Astrocyte (in vitro differentiated cells and primary cell): ENCODE measurements around the gene ATP6V1G2. TPM values are rescaled to one million over a fixed set of nuclear protein-coding genes. Genes with fewer than 3 reads are reported as not detected.

ENCODE experiments used
- DNase-seq: peaks from one replicate; pipeline ENCODE4 v3.0.0-alpha.2; 2010; ENCODE audit warnings: low read depth
- FAIRE-seq: peaks from 2 replicates; lab custom pipeline; 2011; peaks lifted over from hg19 to GRCh38; lab: Jason Lieb, UNC
- H2AFZ ChIP-seq: 2 replicates; pipeline ENCODE4 v1.6.0; 2012; ENCODE audit warnings: low read depth, low read length, inconsistent platforms
- H3K27ac ChIP-seq: 2 replicates; pipeline ENCODE4 v1.5.1; 2011; ENCODE audit warnings: low read depth, low read length, inconsistent platforms
- H3K27me3 ChIP-seq: 2 replicates; pipeline ENCODE4 v1.6.0; 2011; ENCODE audit warnings: low read length, inconsistent platforms; ENCODE audit not compliant: insufficient read depth
- H3K36me3 ChIP-seq: 2 replicates; pipeline ENCODE4 v1.5.1; 2011; ENCODE audit warnings: low read length, inconsistent platforms; ENCODE audit not compliant: insufficient read depth
- H3K4me1 ChIP-seq: 2 replicates; pipeline ENCODE4 v1.5.1; 2011; ENCODE audit warnings: low read length, inconsistent platforms; ENCODE audit not compliant: insufficient read depth
- H3K4me2 ChIP-seq: 2 replicates; pipeline ENCODE4 v1.6.0; 2012; ENCODE audit warnings: low read length, inconsistent platforms
- H3K4me3 ChIP-seq: 2 replicates; pipeline ENCODE4 v1.5.1; 2011; ENCODE audit warnings: low read depth, mild to moderate bottlenecking, low read length, inconsistent platforms; ENCODE audit not compliant: insufficient read depth
- H3K79me2 ChIP-seq: 2 replicates; pipeline ENCODE4 v1.6.0; 2012; ENCODE audit warnings: mild to moderate bottlenecking, low read length, inconsistent platforms; ENCODE audit not compliant: insufficient read depth
- H3K9ac ChIP-seq: 2 replicates; pipeline ENCODE4 v1.6.0; 2012; ENCODE audit warnings: mild to moderate bottlenecking, low read length, inconsistent platforms
- H3K9me3 ChIP-seq: 2 replicates; pipeline ENCODE4 v1.5.1; 2012; ENCODE audit warnings: low read depth, mild to moderate bottlenecking, low read length, inconsistent platforms; ENCODE audit not compliant: insufficient read depth
- H4K20me1 ChIP-seq: 2 replicates; pipeline ENCODE4 v1.6.0; 2012; ENCODE audit warnings: low read length, inconsistent platforms; ENCODE audit not compliant: insufficient read depth
- H3K27ac Mint-ChIP-seq: one replicate; pipeline ENCODE4 v1.8.0; 2021; ENCODE audit warnings: mild to moderate bottlenecking, mixed read lengths; ENCODE audit not compliant: unreplicated experiment
- H3K27me3 Mint-ChIP-seq: one replicate; pipeline ENCODE4 v1.8.0; 2021; ENCODE audit warnings: low read depth, mixed read lengths; ENCODE audit not compliant: unreplicated experiment
- H3K36me3 Mint-ChIP-seq: one replicate; pipeline ENCODE4 v1.8.0; 2021; ENCODE audit warnings: low read depth, mixed read lengths; ENCODE audit not compliant: unreplicated experiment
- H3K4me1 Mint-ChIP-seq: one replicate; pipeline ENCODE4 v1.8.0; 2021; ENCODE audit warnings: low read depth, mixed read lengths; ENCODE audit not compliant: unreplicated experiment
- H3K4me3 Mint-ChIP-seq: one replicate; pipeline ENCODE4 v1.8.0; 2021; ENCODE audit warnings: mild to moderate bottlenecking, moderate library complexity, mixed read lengths; ENCODE audit not compliant: unreplicated experiment
- H3K9me3 Mint-ChIP-seq: one replicate; pipeline ENCODE4 v1.8.0; 2021; ENCODE audit warnings: mild to moderate bottlenecking, mixed read lengths; ENCODE audit not compliant: unreplicated experiment
- CTCF ChIP-seq: IDR thresholded peaks from 2 replicates; pipeline ENCODE4 v1.5.1; 2011; ENCODE audit warnings: low read depth, mild to moderate bottlenecking, inconsistent platforms, low read length, moderate library complexity; ENCODE audit not compliant: insufficient read depth
- EZH2 ChIP-seq: IDR thresholded peaks from 2 replicates; pipeline ENCODE4 v1.6.1; 2012; ENCODE audit warnings: mild to moderate bottlenecking, low read length, inconsistent platforms; ENCODE audit not compliant: insufficient read depth
- total RNA-seq: library from RNA; stranded (reverse); gene quantifications from 2 replicates; pipeline ENCODE4 v1.2.1, GENCODE V29; 2021

The ATP6V1G2 gene
- total RNA-seq, 1 donor from 2014 or later: 2.6 TPM

- Histone ChIP-seq H4K20me1 (no peaks in the 10 kb centered on the region), H3K36me3 (no peaks in the 10 kb centered on the region), H3K4me1 (no peaks in the 10 kb centered on the region), H2AFZ (no peak overlapping the region), H3K79me2 (no peaks in the 10 kb centered on the region), H3K9me3 (no peaks in the 10 kb centered on the region), H3K4me3 (no peak overlapping the region), H3K27ac (no peak overlapping the region), H3K27me3 (no peaks in the 10 kb centered on the region), H3K4me2 (no peak overlapping the region), H3K9ac (no peak overlapping the region)
- no peak overlapping the region for H3K4me3 Mint-ChIP-seq
- no peak overlapping the region for H3K27ac Mint-ChIP-seq
- H3K27me3 Mint-ChIP-seq: peaks cover 8% of the 10 kb centered on the region
- H3K4me1 Mint-ChIP-seq: no peaks in the 10 kb centered on the region
- no peaks in the 10 kb centered on the region for H3K9me3 Mint-ChIP-seq
- DNase-seq (no peak), FAIRE-seq (no peak)
- TF ChIP-seq CTCF (no peak), EZH2 (no peak)
- no peaks in the 10 kb centered on the region for H3K36me3 Mint-ChIP-seq
Measured at GRCh38 chr6:31588871-31589650, 42.7 kb upstream of the ATP6V1G2 start.

- Histone ChIP-seq H3K4me1 (no peaks in the 10 kb centered on the region), H3K9ac (no peak overlapping the region), H3K27me3 (no peaks in the 10 kb centered on the region), H3K4me3 (no peak overlapping the region), H3K27ac (no peak overlapping the region), H3K9me3 (no peaks in the 10 kb centered on the region), H2AFZ (no peak overlapping the region), H4K20me1 (no peaks in the 10 kb centered on the region), H3K79me2 (no peaks in the 10 kb centered on the region), H3K36me3 (no peaks in the 10 kb centered on the region), H3K4me2 (no peak overlapping the region)
- DNase-seq: no peak
- FAIRE-seq: no peak
- Mint-ChIP-seq H3K27me3 (peaks cover 8% of the 10 kb centered on the region), H3K4me1 (no peaks in the 10 kb centered on the region), H3K4me3 (no peak overlapping the region), H3K36me3 (no peaks in the 10 kb centered on the region), H3K9me3 (no peaks in the 10 kb centered on the region), H3K27ac (no peak overlapping the region)
- TF ChIP-seq CTCF (no peak), EZH2 (no peak)
Measured at GRCh38 chr6:31587791-31588777, 41.7 kb upstream of the ATP6V1G2 start.
